ENCODE results near the gene TAF5L.

DNA sequence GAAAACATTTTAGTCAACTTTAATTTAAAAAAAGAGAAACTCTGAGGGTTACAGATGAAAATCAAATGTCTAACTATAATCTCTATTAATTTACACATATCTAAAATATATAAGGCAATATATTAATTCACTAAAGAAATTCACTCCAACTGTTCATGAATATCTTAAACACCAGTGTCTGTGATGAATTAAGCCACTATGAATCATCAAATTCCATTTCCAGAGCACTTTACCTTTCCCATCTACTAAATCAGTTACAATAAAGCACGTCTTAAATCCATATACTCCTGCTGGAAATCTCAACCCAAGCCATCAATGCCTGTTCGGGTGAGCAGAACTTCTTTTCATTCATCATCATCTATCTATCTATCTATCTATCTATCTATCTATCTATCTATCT lies 4.3 kb downstream of the TAF5L start:
- TF ChIP-seq, protein P1, sequence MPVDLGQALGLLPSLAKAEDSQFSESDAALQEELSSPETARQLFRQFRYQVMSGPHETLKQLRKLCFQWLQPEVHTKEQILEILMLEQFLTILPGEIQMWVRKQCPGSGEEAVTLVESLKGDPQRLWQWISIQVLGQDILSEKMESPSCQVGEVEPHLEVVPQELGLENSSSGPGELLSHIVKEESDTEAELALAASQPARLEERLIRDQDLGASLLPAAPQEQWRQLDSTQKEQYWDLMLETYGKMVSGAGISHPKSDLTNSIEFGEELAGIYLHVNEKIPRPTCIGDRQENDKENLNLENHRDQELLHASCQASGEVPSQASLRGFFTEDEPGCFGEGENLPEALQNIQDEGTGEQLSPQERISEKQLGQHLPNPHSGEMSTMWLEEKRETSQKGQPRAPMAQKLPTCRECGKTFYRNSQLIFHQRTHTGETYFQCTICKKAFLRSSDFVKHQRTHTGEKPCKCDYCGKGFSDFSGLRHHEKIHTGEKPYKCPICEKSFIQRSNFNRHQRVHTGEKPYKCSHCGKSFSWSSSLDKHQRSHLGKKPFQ (CRISPR knock-in tag; IDR thresholded peaks at IDR 0.05; ENCODE audit: insufficient replicate concordance): no peak
- TF ChIP-seq SETDB1 (CRISPR knock-in tag; IDR thresholded peaks at IDR 0.05; ENCODE audit: borderline replicate concordance) (no peak), FOXK1 (CRISPR knock-in tag; IDR thresholded peaks at IDR 0.05; ENCODE audit: borderline replicate concordance, low read depth) (no peak), ZNF737 (CRISPR knock-in tag; IDR thresholded peaks at IDR 0.05; ENCODE audit: borderline replicate concordance) (no peak), SIN3A (IDR thresholded peaks at IDR 0.05; ENCODE audit: borderline replicate concordance, low read depth, low read length) (no peak), ZNF317 (CRISPR knock-in tag; IDR thresholded peaks at IDR 0.05) (no peak), ZNF138 (CRISPR knock-in tag; IDR thresholded peaks at IDR 0.05; ENCODE audit: low read depth) (no peak)
